Measurements from ENCODE around the gene ELN.

DNA sequence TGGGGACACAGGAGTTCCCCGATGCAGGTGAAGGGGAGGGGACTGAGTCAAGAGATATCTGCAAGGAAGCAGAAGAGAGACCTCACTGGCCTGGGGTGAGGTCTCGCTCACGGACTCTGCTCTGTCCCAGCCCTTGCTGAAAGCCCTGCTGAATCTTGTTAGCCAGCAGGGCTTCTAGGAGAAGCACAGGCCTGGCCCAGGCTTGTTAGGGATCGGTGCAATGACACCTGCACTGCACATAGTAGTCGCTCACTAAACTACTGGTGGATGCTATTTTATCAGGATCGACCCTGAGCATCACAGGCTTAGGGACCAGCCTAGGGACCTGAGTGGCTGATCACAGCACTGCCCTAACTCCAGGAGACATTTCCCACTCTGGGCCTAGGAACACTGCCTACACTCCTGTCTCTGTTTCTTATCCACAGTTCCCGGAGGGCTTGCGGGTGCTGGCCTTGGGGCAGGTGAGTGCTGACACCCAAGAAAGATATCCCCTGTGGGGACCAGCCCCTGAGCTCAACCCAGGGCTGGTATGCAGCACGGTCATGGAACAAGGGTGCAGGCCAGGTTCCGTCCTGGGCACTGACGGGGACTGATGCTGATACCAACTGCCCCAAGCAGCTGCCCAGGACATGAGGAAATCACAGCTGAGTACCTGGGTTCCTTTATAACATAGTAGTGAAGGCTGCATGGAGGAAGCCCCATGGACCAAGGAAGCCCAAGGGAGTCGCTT, 13.0 kb downstream of the ELN start:
- no peak for TF ChIP-seq EZH2phosphoT487 (IDR thresholded peaks at IDR 0.05; ENCODE audit: low read depth)
- TF ChIP-seq, protein P1, sequence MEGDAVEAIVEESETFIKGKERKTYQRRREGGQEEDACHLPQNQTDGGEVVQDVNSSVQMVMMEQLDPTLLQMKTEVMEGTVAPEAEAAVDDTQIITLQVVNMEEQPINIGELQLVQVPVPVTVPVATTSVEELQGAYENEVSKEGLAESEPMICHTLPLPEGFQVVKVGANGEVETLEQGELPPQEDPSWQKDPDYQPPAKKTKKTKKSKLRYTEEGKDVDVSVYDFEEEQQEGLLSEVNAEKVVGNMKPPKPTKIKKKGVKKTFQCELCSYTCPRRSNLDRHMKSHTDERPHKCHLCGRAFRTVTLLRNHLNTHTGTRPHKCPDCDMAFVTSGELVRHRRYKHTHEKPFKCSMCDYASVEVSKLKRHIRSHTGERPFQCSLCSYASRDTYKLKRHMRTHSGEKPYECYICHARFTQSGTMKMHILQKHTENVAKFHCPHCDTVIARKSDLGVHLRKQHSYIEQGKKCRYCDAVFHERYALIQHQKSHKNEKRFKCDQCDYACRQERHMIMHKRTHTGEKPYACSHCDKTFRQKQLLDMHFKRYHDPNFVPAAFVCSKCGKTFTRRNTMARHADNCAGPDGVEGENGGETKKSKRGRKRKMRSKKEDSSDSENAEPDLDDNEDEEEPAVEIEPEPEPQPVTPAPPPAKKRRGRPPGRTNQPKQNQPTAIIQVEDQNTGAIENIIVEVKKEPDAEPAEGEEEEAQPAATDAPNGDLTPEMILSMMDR (IDR thresholded peaks at IDR 0.05; ENCODE audit: low read depth, low read length), result no peak
